Measurements from ENCODE around the gene MPHOSPH6. TPM values are rescaled to one million over a fixed set of nuclear protein-coding genes. Genes with fewer than 3 reads are reported as not detected.

The MPHOSPH6 gene
- total and polyA plus RNA-seq, 2 of the 13 experiments (the other 11 are each of a cell fraction or from before 2014, with no cell fraction given), result 28.4 to 76.4 TPM

- TF ChIP-seq NCOA2 (CRISPR knock-in tag; IDR thresholded peaks at IDR 0.05) (0 out of 2 replicates have a peak, but pooled peaks have one; percentile 42), RARG (CRISPR knock-in tag; IDR thresholded peaks at IDR 0.05; ENCODE audit: low read depth) (0 out of 2 replicates have a peak, but pooled peaks have one; percentile 54), ARID5B (CRISPR knock-in tag; IDR thresholded peaks at IDR 0.05) (peak; percentile 76), ZNF329 (CRISPR knock-in tag; IDR thresholded peaks at IDR 0.05; ENCODE audit: low read depth) (peak; percentile 47), ZNF850 (CRISPR knock-in tag; conservative IDR thresholded peaks at IDR 0.05) (peak; percentile 87; the same call in 1 of the 2 replicates), ZFP36 (IDR thresholded peaks at IDR 0.05; ENCODE audit: borderline replicate concordance, low read depth, low read length, partially characterized antibody) (no peak), ISL2 (CRISPR knock-in tag; IDR thresholded peaks at IDR 0.05) (peak; percentile 85), HNRNPL (IDR thresholded peaks at IDR 0.05; ENCODE audit: low read depth, low read length) (no peak), ZSCAN20 (CRISPR knock-in tag; IDR thresholded peaks at IDR 0.05; ENCODE audit: borderline replicate concordance) (peak; percentile 93), FOXM1 (CRISPR knock-in tag; IDR thresholded peaks at IDR 0.05) (no peak), CSRNP1 (CRISPR knock-in tag; IDR thresholded peaks at IDR 0.05) (peak; percentile 88; the same call in 1 of the 2 replicates), NFIC (IDR thresholded peaks at IDR 0.05; ENCODE audit: low read length) (no peak), ZNF235 (CRISPR knock-in tag; IDR thresholded peaks at IDR 0.05; ENCODE audit: borderline replicate concordance) (peak; percentile 93; the same call in 1 of the 2 replicates), BHLHE40 (IDR thresholded peaks at IDR 0.05; ENCODE audit: low read length) (peak; percentile 39; the same call in 1 of the 2 replicates), YY1 (IDR thresholded peaks at IDR 0.05; ENCODE audit: insufficient read depth, insufficient replicate concordance, low read depth, low read length) (peak; percentile 90)
- TF ChIP-seq, protein P1, sequence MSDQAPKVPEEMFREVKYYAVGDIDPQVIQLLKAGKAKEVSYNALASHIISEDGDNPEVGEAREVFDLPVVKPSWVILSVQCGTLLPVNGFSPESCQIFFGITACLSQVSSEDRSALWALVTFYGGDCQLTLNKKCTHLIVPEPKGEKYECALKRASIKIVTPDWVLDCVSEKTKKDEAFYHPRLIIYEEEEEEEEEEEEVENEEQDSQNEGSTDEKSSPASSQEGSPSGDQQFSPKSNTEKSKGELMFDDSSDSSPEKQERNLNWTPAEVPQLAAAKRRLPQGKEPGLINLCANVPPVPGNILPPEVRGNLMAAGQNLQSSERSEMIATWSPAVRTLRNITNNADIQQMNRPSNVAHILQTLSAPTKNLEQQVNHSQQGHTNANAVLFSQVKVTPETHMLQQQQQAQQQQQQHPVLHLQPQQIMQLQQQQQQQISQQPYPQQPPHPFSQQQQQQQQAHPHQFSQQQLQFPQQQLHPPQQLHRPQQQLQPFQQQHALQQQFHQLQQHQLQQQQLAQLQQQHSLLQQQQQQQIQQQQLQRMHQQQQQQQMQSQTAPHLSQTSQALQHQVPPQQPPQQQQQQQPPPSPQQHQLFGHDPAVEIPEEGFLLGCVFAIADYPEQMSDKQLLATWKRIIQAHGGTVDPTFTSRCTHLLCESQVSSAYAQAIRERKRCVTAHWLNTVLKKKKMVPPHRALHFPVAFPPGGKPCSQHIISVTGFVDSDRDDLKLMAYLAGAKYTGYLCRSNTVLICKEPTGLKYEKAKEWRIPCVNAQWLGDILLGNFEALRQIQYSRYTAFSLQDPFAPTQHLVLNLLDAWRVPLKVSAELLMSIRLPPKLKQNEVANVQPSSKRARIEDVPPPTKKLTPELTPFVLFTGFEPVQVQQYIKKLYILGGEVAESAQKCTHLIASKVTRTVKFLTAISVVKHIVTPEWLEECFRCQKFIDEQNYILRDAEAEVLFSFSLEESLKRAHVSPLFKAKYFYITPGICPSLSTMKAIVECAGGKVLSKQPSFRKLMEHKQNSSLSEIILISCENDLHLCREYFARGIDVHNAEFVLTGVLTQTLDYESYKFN (CRISPR knock-in tag; conservative IDR thresholded peaks at IDR 0.05), result peak; percentile 53
Observed at GRCh38 chr16:82169861-82170845, at the start of gene MPHOSPH6 (continued).

All from HepG2 (cell line).